Panc1 (cell line): ENCODE results near the gene RNF121. TPM values are rescaled to one million over a fixed set of nuclear protein-coding genes. Genes with fewer than 3 reads are reported as not detected.

Experiments
- ATAC-seq: fragments of 200-7000 bp; cut with Tn5 transposase; 2 replicates; pipeline ENCODE4 v1.9.1; 2020; ENCODE audit warnings: mild to moderate bottlenecking, moderate library complexity
- BruUV-seq: library from RNA; stranded (reverse); fragments of 400-500 nt; replicated peaks from 2 replicates; lab custom pipeline; 2021; lab: Mats Ljungman, UMichigan
- CTCF ChIA-PET: fragments of 300-600 bp; sonication (Branson Sonifier 250); formaldehyde crosslinking; loops from one replicate; lab custom pipeline; 2022; ENCODE audit warnings: antibody characterized with exemption; lab: Charles Lee
- POLR2A ChIA-PET: fragments of 300-600 bp; sonication (Branson Sonifier 250); formaldehyde crosslinking; loops from one replicate; lab custom pipeline; 2022; ENCODE audit warnings: antibody characterized with exemption; lab: Charles Lee
- DNase-seq: peaks from one replicate; pipeline ENCODE4 v3.0.0-alpha.2; 2010; ENCODE audit warnings: low read depth, low spot score
- H3K27ac ChIP-seq: 2 replicates; pipeline ENCODE4 v1.5.1; 2011; ENCODE audit warnings: mild to moderate bottlenecking, low read length, inconsistent platforms
- H3K27me3 ChIP-seq: fragments of 200-500 bp; sonication (Bioruptor generic); 2 replicates; pipeline ENCODE4 v1.6.0; 2014; ENCODE audit warnings: low read length, inconsistent platforms; ENCODE audit not compliant: control insufficient read depth, insufficient read depth
- H3K36me3 ChIP-seq: fragments of 200-500 bp; sonication (Bioruptor generic); 2 replicates; pipeline ENCODE4 v1.5.1; 2014; ENCODE audit warnings: inconsistent platforms, mild to moderate bottlenecking, low read length, moderate library complexity; ENCODE audit not compliant: control insufficient read depth, insufficient read depth
- H3K4me1 ChIP-seq: 2 replicates; pipeline ENCODE4 v1.5.1; 2011; ENCODE audit warnings: inconsistent platforms, mild to moderate bottlenecking, low read length, moderate library complexity; ENCODE audit not compliant: control insufficient read depth, insufficient read depth
- H3K4me3 ChIP-seq, 2 experiments: 2 replicates each; pipeline ENCODE4 v1.5.1; 2011 to 2012; ENCODE audit warnings: low read depth in 2 of 2, low read length in 2 of 2, mild to moderate bottlenecking in 2 of 2, inconsistent platforms in 1 of 2, moderate library complexity in 1 of 2
- H3K9me3 ChIP-seq: fragments of 200-500 bp; sonication (Bioruptor generic); 2 replicates; pipeline ENCODE4 v1.5.1; 2014; ENCODE audit warnings: low read depth, mild to moderate bottlenecking, inconsistent platforms, low read length, moderate library complexity; ENCODE audit not compliant: control insufficient read depth, insufficient read depth
- POLR2AphosphoS5 ChIP-seq: IDR thresholded peaks from 2 replicates; pipeline ENCODE4 v1.6.1; 2012; ENCODE audit warnings: mild to moderate bottlenecking, low read depth, low read length, moderate library complexity
- SIN3A ChIP-seq: IDR thresholded peaks from 2 replicates; pipeline ENCODE4 v1.6.1; 2012; ENCODE audit warnings: low read depth, mild to moderate bottlenecking, low read length, moderate library complexity, borderline replicate concordance; ENCODE audit not compliant: insufficient read depth
- TCF7L2 ChIP-seq: IDR thresholded peaks from 2 replicates; pipeline ENCODE4 v1.6.1; 2011; ENCODE audit warnings: mild to moderate bottlenecking, low read depth, low read length, inconsistent platforms
- in situ Hi-C: cut with HindIII; loops from 2 replicates; pipeline ENCODE4 v1.10.0; 2016; ENCODE audit warnings: low sequenced_read_pairs, low pct_unique_long_range_greater_than_20kb
- intact Hi-C: fragments of 100-400 bp; cut with micrococcal nuclease; formaldehyde crosslinking; loops from one replicate; pipeline ENCODE4 v1.10.0; 2022; ENCODE audit not compliant: unreplicated experiment
- total RNA-seq: library from RNA; stranded (reverse); gene quantifications from one replicate; pipeline ENCODE4 v1.2.1, GENCODE V29; 2021; ENCODE audit not compliant: unreplicated experiment
- TF ChIP-seq, protein P1 (sequence below), 2 experiments: IDR thresholded peaks; 2 replicates each; pipeline ENCODE4 v1.6.1; 2011 to 2012; ENCODE audit warnings: low read depth in 2 of 2, control low read depth in 1 of 2, low read length in 1 of 2, mild to moderate bottlenecking in 1 of 2, moderate library complexity in 1 of 2; ENCODE audit not compliant: insufficient read depth in 1 of 2
- TF ChIP-seq, protein P2 (sequence below): fragments of 450-650 bp; IDR thresholded peaks from 2 replicates; pipeline ENCODE4 v1.5.1; 2017; ENCODE audit warnings: mild to moderate bottlenecking

Gene RNF121
- total RNA-seq, 1 experiment from 2014 or later = 69.6 TPM

DNA sequence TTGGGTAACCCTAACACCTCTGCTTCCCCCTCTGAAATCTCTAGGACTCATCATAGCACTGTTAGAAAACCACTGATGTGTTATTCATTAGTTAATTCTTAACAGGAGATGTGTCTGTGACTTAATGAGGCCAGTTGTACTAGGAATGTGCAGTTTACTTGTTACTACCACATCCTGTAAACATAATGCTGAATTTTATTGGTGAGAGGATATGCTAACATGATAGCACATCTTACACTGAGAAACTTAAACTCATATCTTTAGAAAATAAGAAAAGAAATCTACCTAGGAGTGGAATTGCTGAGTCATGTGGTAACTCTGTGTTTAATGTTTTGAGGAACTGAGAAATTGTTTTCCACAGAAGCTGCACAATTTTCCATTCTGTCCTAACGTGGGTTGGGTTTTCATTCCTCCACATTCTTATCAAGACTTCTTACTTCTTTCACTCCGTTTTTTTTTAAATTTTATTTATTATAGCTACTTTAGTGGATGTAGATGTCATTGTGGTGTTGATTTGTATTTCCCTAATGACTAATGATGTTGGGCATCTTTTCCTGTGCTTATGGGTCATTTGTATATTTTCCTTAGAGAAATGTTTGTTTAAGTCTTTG is 33.7 kb downstream of the RNF121 start:
- ChIA-PET CTCF (no interaction called here), POLR2A (no interaction called here)
- TF ChIP-seq SIN3A = no peak
- TF ChIP-seq TCF7L2 = no peak
- no peak for TF ChIP-seq POLR2AphosphoS5
- TF ChIP-seq, protein P1, sequence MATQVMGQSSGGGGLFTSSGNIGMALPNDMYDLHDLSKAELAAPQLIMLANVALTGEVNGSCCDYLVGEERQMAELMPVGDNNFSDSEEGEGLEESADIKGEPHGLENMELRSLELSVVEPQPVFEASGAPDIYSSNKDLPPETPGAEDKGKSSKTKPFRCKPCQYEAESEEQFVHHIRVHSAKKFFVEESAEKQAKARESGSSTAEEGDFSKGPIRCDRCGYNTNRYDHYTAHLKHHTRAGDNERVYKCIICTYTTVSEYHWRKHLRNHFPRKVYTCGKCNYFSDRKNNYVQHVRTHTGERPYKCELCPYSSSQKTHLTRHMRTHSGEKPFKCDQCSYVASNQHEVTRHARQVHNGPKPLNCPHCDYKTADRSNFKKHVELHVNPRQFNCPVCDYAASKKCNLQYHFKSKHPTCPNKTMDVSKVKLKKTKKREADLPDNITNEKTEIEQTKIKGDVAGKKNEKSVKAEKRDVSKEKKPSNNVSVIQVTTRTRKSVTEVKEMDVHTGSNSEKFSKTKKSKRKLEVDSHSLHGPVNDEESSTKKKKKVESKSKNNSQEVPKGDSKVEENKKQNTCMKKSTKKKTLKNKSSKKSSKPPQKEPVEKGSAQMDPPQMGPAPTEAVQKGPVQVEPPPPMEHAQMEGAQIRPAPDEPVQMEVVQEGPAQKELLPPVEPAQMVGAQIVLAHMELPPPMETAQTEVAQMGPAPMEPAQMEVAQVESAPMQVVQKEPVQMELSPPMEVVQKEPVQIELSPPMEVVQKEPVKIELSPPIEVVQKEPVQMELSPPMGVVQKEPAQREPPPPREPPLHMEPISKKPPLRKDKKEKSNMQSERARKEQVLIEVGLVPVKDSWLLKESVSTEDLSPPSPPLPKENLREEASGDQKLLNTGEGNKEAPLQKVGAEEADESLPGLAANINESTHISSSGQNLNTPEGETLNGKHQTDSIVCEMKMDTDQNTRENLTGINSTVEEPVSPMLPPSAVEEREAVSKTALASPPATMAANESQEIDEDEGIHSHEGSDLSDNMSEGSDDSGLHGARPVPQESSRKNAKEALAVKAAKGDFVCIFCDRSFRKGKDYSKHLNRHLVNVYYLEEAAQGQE (IDR thresholded peaks at IDR 0.05; ENCODE audit: insufficient read depth in 1 of 2, low read depth in 2 of 2, low read length in 1 of 2) = no peak
- TF ChIP-seq, protein P2, sequence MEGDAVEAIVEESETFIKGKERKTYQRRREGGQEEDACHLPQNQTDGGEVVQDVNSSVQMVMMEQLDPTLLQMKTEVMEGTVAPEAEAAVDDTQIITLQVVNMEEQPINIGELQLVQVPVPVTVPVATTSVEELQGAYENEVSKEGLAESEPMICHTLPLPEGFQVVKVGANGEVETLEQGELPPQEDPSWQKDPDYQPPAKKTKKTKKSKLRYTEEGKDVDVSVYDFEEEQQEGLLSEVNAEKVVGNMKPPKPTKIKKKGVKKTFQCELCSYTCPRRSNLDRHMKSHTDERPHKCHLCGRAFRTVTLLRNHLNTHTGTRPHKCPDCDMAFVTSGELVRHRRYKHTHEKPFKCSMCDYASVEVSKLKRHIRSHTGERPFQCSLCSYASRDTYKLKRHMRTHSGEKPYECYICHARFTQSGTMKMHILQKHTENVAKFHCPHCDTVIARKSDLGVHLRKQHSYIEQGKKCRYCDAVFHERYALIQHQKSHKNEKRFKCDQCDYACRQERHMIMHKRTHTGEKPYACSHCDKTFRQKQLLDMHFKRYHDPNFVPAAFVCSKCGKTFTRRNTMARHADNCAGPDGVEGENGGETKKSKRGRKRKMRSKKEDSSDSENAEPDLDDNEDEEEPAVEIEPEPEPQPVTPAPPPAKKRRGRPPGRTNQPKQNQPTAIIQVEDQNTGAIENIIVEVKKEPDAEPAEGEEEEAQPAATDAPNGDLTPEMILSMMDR = no peak
- Histone ChIP-seq H3K36me3 (peaks cover 5% of the 10 kb centered on the region), H3K9me3 (no peaks in the 10 kb centered on the region), H3K4me3 (no peak overlapping the region), H3K27me3 (no peaks in the 10 kb centered on the region), H3K4me1 (no peaks in the 10 kb centered on the region), H3K27ac (no peak overlapping the region)
- in situ Hi-C loops (no loop called here), intact Hi-C loops (no loop called here)
- no TSS peak for BruUV-seq
- ATAC-seq (no peak), DNase-seq (no peak)

DNA sequence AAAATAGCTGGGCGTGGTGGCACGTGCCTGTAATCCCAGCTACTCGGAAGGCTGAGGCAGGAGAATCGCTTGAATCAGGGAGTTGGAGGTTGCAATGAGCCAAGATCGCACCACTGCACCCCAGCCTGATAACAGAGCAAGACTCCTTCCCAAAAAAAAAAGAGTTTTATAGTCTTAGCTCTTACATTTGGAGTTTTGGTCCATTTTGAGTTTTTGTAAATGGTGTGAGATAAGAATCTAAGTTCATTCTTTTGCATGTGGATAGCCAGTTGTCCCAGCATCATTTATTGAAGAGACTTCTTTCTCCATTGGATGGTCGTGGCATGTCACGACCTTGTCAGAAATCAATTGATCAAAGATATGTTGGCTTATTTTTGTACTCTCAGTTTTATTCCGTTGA is 34.6 kb downstream of the RNF121 start:
- ATAC-seq (no peak), DNase-seq (no peak)
- H3K27me3 ChIP-seq = no peaks in the 10 kb centered on the region
- no peaks in the 10 kb centered on the region for H3K4me1 ChIP-seq
- in situ Hi-C loops (no loop called here), intact Hi-C loops (no loop called here)
- CTCF ChIA-PET = no interaction called here
- POLR2A ChIA-PET = no interaction called here
- TF ChIP-seq POLR2AphosphoS5 = no peak
- TF ChIP-seq, protein P2 = no peak
- TF ChIP-seq, protein P1 (IDR thresholded peaks at IDR 0.05; ENCODE audit: insufficient read depth in 1 of 2, low read depth in 2 of 2, low read length in 1 of 2) = no peak
- TF ChIP-seq TCF7L2 = no peak
- H3K9me3 ChIP-seq = no peaks in the 10 kb centered on the region
- H3K27ac ChIP-seq = no peak overlapping the region
- peaks cover 5% of the 10 kb centered on the region for H3K36me3 ChIP-seq
- no TSS peak for BruUV-seq
- no peak overlapping the region for H3K4me3 ChIP-seq
